ENCODE measurements around the gene ANGPTL1. TPM values are rescaled to one million over a fixed set of nuclear protein-coding genes. Genes with fewer than 3 reads are reported as not detected.

ANGPTL1 gene
- total RNA-seq, 4 donors from 2014 or later: 40.5 to 242 (median 77.7) TPM

- TF ChIP-seq CTCF (IDR thresholded peaks at IDR 0.05; ENCODE audit: low read depth): no peak
These were observed 60.3 kb downstream of the ANGPTL1 start for GRCh38 chr1:178810585-178810984.

- TF ChIP-seq CTCF (IDR thresholded peaks at IDR 0.05; ENCODE audit: low read depth): no peak
These were observed 62.3 kb downstream of the ANGPTL1 start for GRCh38 chr1:178808529-178808928.

- TF ChIP-seq CTCF (IDR thresholded peaks at IDR 0.05; ENCODE audit: low read depth): no peak
These were observed 64.1 kb downstream of the ANGPTL1 start for GRCh38 chr1:178806665-178807300.

GRCh38 chr1:178802873-178803272 lies 68.0 kb downstream of the ANGPTL1 start:
- TF ChIP-seq CTCF (IDR thresholded peaks at IDR 0.05; ENCODE audit: low read depth): no peak

Other genes starting within 250 kb of the ANGPTL1 start
- 10 to 100 TPM; 11.7 to 14.8 (median 12.8) TPM for gene RALGPS2, start 145.8 kb downstream of the ANGPTL1 start, total RNA-seq
- 10 to 100 TPM; 20.6 to 44.2 (median 27.4) TPM for gene FAM20B, start 154.8 kb upstream of the ANGPTL1 start, total RNA-seq
- 10 to 100 TPM; 22.0 to 45.8 (median 32.9) TPM for gene TOR3A, start 211.0 kb upstream of the ANGPTL1 start, total RNA-seq